Brain microvascular endothelial cell (primary cell): Measurements from ENCODE around the gene PSPC1.

ENCODE experiments used
- DNase-seq: peaks from one replicate; pipeline ENCODE4 v3.0.0-alpha.2; 2020
- H3K27ac ChIP-seq: fragments of 250-450 bp; sonication (Bioruptor Pico); 2 replicates; pipeline ENCODE4 v1.5.1; 2020; ENCODE audit warnings: mild to moderate bottlenecking, moderate library complexity
- H3K27me3 ChIP-seq: fragments of 250-450 bp; sonication (Bioruptor Pico); replicated peaks from 2 replicates; pipeline ENCODE4 v1.5.1; 2020; ENCODE audit warnings: mild to moderate bottlenecking
- H3K36me3 ChIP-seq: fragments of 250-450 bp; sonication (Bioruptor Pico); replicated peaks from 2 replicates; pipeline ENCODE4 v1.5.1; 2020; ENCODE audit warnings: mild to moderate bottlenecking
- H3K4me3 ChIP-seq: 2 replicates; pipeline ENCODE4 v1.5.1; 2011; ENCODE audit warnings: low read depth, mild to moderate bottlenecking, control low read depth, low read length, moderate library complexity
- CTCF ChIP-seq: IDR thresholded peaks from 2 replicates; pipeline ENCODE4 v1.5.1; 2011; ENCODE audit warnings: low read depth, mild to moderate bottlenecking, moderate library complexity, low read length, control low read depth, inconsistent platforms; ENCODE audit errors: missing control alignments
- in situ Hi-C: cut with HindIII; loops from 2 replicates; pipeline ENCODE4 v1.10.0; 2017; ENCODE audit warnings: low sequenced_read_pairs, low pct_ligation_motif_present

PSPC1 gene

GRCh38 chr13:19767966-19768365 lies 14.8 kb downstream of the PSPC1 start:
- no peak for DNase-seq
- Histone ChIP-seq H3K27me3 (no peaks in the 10 kb centered on the region), H3K27ac (no peak overlapping the region), H3K4me3 (no peak overlapping the region), H3K36me3 (peaks cover 21% of the 10 kb centered on the region)
- in situ Hi-C loops: no loop called here
- no peak for TF ChIP-seq CTCF

- no peak for DNase-seq
- H3K27me3 ChIP-seq: no peaks in the 10 kb centered on the region
- in situ Hi-C loops: no loop called here
- H3K4me3 ChIP-seq: no peak overlapping the region
- TF ChIP-seq CTCF: no peak
- peaks cover 13% of the 10 kb centered on the region for H3K36me3 ChIP-seq
- H3K27ac ChIP-seq: no peak overlapping the region
Measured at GRCh38 chr13:19766591-19766990, 16.2 kb downstream of the PSPC1 start.

DNA sequence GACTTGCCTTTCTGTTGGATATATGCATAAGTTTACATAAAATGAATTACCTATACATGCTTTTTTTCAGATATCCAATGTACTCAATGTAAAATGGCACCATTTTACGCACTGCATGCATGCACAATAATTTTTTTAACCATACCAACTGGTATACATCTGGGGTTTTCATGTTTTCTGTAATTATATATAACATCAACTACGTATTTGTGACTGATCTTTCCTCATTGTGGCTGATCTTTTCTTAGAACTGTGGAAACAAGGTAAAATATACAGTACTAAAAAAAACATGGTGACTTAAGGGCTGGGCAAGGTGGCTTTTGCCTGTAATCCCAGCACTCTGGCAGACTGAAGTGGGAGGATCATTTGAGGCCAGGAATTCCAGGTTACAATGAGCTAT lies 18.5 kb downstream of the PSPC1 start:
- DNase-seq: no peak
- in situ Hi-C loops: no loop called here
- TF ChIP-seq CTCF: no peak
- peaks cover 4% of the 10 kb centered on the region for H3K36me3 ChIP-seq
- H3K27me3 ChIP-seq: no peaks in the 10 kb centered on the region
- no peak overlapping the region for H3K27ac ChIP-seq
- H3K4me3 ChIP-seq: no peak overlapping the region

- Histone ChIP-seq H3K27ac (no peak overlapping the region), H3K27me3 (no peaks in the 10 kb centered on the region), H3K4me3 (no peak overlapping the region), H3K36me3 (peaks cover 6% of the 10 kb centered on the region)
- in situ Hi-C loops: no loop called here
- DNase-seq: no peak
- no peak for TF ChIP-seq CTCF
Measured at GRCh38 chr13:19763618-19764017, 19.1 kb downstream of the PSPC1 start.

- H3K27ac ChIP-seq: peak overlapping the region; percentile 38
- H3K4me3 ChIP-seq: no peak overlapping the region
- no peaks in the 10 kb centered on the region for H3K27me3 ChIP-seq
- H3K36me3 ChIP-seq: peaks cover 23% of the 10 kb centered on the region
- DNase-seq: peak; percentile 13
- in situ Hi-C loops: no loop called here
- TF ChIP-seq CTCF: no peak
Measured at GRCh38 chr13:19759669-19760068, 23.1 kb downstream of the PSPC1 start.

DNA sequence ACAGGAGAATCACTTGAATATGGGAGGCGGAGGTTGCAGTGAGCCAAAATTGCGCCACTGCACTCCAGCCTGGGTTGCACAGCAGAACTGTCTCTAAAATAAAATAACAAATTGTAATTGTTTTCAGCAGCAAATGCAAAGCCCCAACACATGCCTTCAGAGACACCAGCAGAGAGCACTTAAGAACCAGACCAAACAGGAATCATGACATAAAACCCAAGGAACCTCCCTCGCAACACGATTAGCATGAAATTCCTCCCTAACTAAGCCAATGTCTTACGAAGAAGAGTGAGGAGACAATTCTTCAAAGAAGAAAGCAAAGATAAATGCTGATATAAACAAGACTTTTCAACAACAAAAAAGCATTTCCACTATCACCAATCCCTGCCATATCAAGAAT lies 40.1 kb downstream of the PSPC1 start:
- in situ Hi-C loops: no loop called here

More for the DNA sequence above, 40.1 kb downstream of the PSPC1 start:
- DNase-seq: no peak
- H3K27me3 ChIP-seq: no peaks in the 10 kb centered on the region
- H3K4me3 ChIP-seq: no peak overlapping the region
- TF ChIP-seq CTCF: no peak
- no peak overlapping the region for H3K27ac ChIP-seq
- peaks cover 23% of the 10 kb centered on the region for H3K36me3 ChIP-seq
